NB4 (cell line): ENCODE results near the gene B3GAT1.

Experiments used
- DNase-seq: peaks from one replicate; pipeline ENCODE4 v3.0.0; 2010; ENCODE audit warnings: low read depth
- H3K4me3 ChIP-seq: one replicate; pipeline ENCODE4 v1.5.1; 2011; ENCODE audit warnings: mild to moderate bottlenecking, low read depth, low read length, moderate library complexity
- CTCF ChIP-seq: IDR thresholded peaks from one replicate; pipeline ENCODE4 v1.5.1; 2012; ENCODE audit warnings: low read depth, low read length
- MAX ChIP-seq: IDR thresholded peaks from 2 replicates; pipeline ENCODE4 v1.6.1; 2011; ENCODE audit warnings: low read depth, low read length
- MYC ChIP-seq: IDR thresholded peaks from 2 replicates; pipeline ENCODE4 v1.6.1; 2011; ENCODE audit warnings: low read depth, low read length
- POLR2A ChIP-seq: IDR thresholded peaks from 2 replicates; pipeline ENCODE4 v1.6.1; 2011; ENCODE audit warnings: mild to moderate bottlenecking; ENCODE audit not compliant: insufficient read length; ENCODE audit errors: extremely low read depth

Gene B3GAT1

GRCh38 chr11:134356656-134357544, 55.1 kb downstream of the B3GAT1 start:
- no peak for TF ChIP-seq MYC
- no peak for TF ChIP-seq POLR2A
- TF ChIP-seq MAX, result no peak
- no peak for TF ChIP-seq CTCF
- no peak for DNase-seq
- H3K4me3 ChIP-seq, result no peak overlapping the region

DNA sequence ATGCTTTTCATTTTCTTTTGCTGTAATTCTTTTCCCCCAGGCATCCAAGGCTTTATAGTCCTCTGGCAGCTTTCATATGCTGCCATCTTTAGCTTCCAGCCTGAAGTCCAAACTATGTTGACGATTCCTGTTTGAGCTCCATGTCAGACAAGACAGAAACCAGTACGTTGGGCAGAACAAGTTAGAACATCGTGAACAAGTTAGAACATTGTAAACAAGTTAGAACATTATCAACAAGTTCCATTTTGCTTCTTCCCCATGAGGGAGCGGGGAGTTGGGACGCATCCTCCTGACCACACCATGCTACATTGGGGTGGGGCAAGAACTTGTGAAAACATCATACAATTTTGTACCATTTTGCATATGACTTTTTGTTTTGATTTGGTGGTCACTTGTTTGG, 56.4 kb downstream of the B3GAT1 start:
- no peak for TF ChIP-seq POLR2A
- TF ChIP-seq CTCF, result no peak
- no peak for TF ChIP-seq MYC
- TF ChIP-seq MAX, result no peak
- no peak overlapping the region for H3K4me3 ChIP-seq

DNA sequence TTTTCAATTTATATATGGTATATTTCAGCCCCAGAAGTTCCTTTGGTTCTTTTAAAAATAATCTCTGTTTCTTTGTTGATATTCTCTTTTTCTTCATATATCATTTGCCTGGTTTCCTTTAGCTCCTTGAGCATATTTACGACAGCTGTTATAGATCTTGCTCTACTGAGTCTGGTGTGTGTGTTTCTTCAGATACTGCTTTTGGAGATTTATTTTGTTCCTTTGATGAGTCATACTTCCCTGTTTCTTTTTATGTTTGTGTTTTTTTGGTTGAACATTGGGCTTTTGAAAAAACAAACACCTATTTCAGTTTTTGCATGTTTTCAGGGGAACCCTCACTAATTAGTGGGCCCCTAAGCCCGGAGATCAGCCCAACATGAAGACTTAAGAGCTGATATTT, 56.9 kb downstream of the B3GAT1 start:
- no peak for DNase-seq
- H3K4me3 ChIP-seq, result no peak overlapping the region
- no peak for TF ChIP-seq CTCF

More for the DNA sequence above, 56.4 kb downstream of the B3GAT1 start:
- DNase-seq, result no peak

GRCh38 chr11:134352111-134352510, 59.9 kb downstream of the B3GAT1 start:
- no peak overlapping the region for H3K4me3 ChIP-seq
- TF ChIP-seq MAX (no peak), POLR2A (no peak), MYC (no peak), CTCF (no peak)
- no peak for DNase-seq

GRCh38 chr11:134350381-134350780, 61.7 kb downstream of the B3GAT1 start:
- H3K4me3 ChIP-seq, result no peak overlapping the region
- DNase-seq, result no peak
- no peak for TF ChIP-seq MAX
- no peak for TF ChIP-seq MYC
- TF ChIP-seq CTCF, result no peak
- TF ChIP-seq POLR2A, result no peak
